NCI-H2107 treated with DMSO at 0.1 percent for 48 hours (cell line): ENCODE results near the gene RFLNA.
"Not testable (repeated sequence)": the region's sequence is repeated elsewhere in the genome, so short reads cannot be mapped to it uniquely, and the experiment has no call there.

Experiments
- DNase-seq: peaks from one replicate; lab custom pipeline; 2025; ENCODE audit not compliant: unreplicated experiment; lab: John Stamatoyannopoulos, UW

RFLNA gene

GRCh38 chr12:124318278-124319020 is 23.6 kb downstream of the RFLNA start:
- no peak for DNase-seq

- no peak for DNase-seq
These were observed 24.6 kb downstream of the RFLNA start for GRCh38 chr12:124319368-124320050.

- no peak for DNase-seq
These were observed 26.2 kb downstream of the RFLNA start for GRCh38 chr12:124321040-124321481.

- DNase-seq: no peak
These were observed 26.8 kb downstream of the RFLNA start for GRCh38 chr12:124321556-124322270.

GRCh38 chr12:124322271-124322998 is 27.5 kb downstream of the RFLNA start:
- no peak for DNase-seq

- not testable (repeated sequence) for DNase-seq
These were observed 28.1 kb downstream of the RFLNA start for GRCh38 chr12:124322999-124323328.

GRCh38 chr12:124323771-124324530 is 29.1 kb downstream of the RFLNA start:
- DNase-seq: no peak

GRCh38 chr12:124324803-124325705 is 30.2 kb downstream of the RFLNA start:
- no peak for DNase-seq

GRCh38 chr12:124326104-124326503 is 31.2 kb downstream of the RFLNA start:
- no peak for DNase-seq

- DNase-seq: no peak
These were observed 32.0 kb downstream of the RFLNA start for GRCh38 chr12:124326871-124327270.

GRCh38 chr12:124327362-124328043 is 32.6 kb downstream of the RFLNA start:
- DNase-seq: no peak

GRCh38 chr12:124328116-124328515 is 33.2 kb downstream of the RFLNA start:
- no peak for DNase-seq

GRCh38 chr12:124328636-124329035 is 33.7 kb downstream of the RFLNA start:
- no peak for DNase-seq

GRCh38 chr12:124332058-124332672 is 37.3 kb downstream of the RFLNA start:
- no peak for DNase-seq

GRCh38 chr12:124332900-124333299 is 38.0 kb downstream of the RFLNA start:
- no peak for DNase-seq

GRCh38 chr12:124333724-124334123 is 38.8 kb downstream of the RFLNA start:
- DNase-seq: no peak

GRCh38 chr12:124334266-124334665 is 39.4 kb downstream of the RFLNA start:
- DNase-seq: no peak

GRCh38 chr12:124334976-124335375 is 40.1 kb downstream of the RFLNA start:
- DNase-seq: no peak
